Panc1 (cell line): ENCODE results near the gene ZKSCAN3.

Experiments used
- POLR2AphosphoS5 ChIP-seq: IDR thresholded peaks from 2 replicates; pipeline ENCODE4 v1.6.1; 2012; ENCODE audit warnings: mild to moderate bottlenecking, low read depth, low read length, moderate library complexity
- SIN3A ChIP-seq: IDR thresholded peaks from 2 replicates; pipeline ENCODE4 v1.6.1; 2012; ENCODE audit warnings: low read depth, mild to moderate bottlenecking, low read length, moderate library complexity, borderline replicate concordance; ENCODE audit not compliant: insufficient read depth
- TCF7L2 ChIP-seq: IDR thresholded peaks from 2 replicates; pipeline ENCODE4 v1.6.1; 2011; ENCODE audit warnings: mild to moderate bottlenecking, low read depth, low read length, inconsistent platforms
- TF ChIP-seq, protein P1 (sequence below): fragments of 450-650 bp; IDR thresholded peaks from 2 replicates; pipeline ENCODE4 v1.5.1; 2017; ENCODE audit warnings: mild to moderate bottlenecking
- TF ChIP-seq, protein P2 (sequence below), 2 experiments: IDR thresholded peaks; 2 replicates each; pipeline ENCODE4 v1.6.1; 2011 to 2012; ENCODE audit warnings: low read depth in 2 of 2, control low read depth in 1 of 2, low read length in 1 of 2, mild to moderate bottlenecking in 1 of 2, moderate library complexity in 1 of 2; ENCODE audit not compliant: insufficient read depth in 1 of 2

DNA sequence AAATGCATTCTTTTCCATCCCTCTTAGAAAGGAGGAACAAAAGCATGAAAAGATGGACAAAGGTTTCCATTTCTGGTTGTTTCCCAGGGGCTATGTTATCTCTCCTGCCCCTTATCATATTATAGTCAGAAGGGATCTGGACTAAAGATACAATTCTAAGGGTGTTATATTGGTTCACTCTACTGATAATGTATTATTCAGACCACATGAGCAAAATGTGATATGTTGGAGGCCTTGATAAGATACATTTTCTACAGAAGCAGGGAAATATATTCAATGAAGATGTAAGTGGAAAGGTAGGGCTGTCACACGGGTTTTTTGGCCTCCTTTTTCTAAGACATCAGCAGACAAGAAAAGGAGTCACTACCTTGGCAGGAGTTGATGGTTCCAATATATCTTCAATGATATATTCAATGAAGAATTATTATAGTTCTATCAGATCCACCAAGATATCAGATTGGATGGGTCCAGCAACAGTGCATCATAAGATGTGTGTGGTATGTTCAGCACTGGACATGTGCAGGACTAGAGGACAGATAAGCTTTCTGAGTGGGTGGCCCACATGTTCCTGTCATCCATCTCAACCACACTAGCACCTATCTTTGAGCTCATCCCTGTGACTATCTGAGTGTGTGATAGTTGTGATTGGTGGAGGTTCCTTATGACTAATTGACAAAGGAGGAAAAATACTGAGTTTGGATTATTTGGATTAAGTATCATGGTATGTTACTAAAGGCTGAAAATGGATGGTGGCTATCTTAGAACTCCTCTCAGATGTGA lies 5.7 kb upstream of the ZKSCAN3 start:
- TF ChIP-seq POLR2AphosphoS5 (no peak), SIN3A (no peak), TCF7L2 (no peak)
- TF ChIP-seq, protein P1, sequence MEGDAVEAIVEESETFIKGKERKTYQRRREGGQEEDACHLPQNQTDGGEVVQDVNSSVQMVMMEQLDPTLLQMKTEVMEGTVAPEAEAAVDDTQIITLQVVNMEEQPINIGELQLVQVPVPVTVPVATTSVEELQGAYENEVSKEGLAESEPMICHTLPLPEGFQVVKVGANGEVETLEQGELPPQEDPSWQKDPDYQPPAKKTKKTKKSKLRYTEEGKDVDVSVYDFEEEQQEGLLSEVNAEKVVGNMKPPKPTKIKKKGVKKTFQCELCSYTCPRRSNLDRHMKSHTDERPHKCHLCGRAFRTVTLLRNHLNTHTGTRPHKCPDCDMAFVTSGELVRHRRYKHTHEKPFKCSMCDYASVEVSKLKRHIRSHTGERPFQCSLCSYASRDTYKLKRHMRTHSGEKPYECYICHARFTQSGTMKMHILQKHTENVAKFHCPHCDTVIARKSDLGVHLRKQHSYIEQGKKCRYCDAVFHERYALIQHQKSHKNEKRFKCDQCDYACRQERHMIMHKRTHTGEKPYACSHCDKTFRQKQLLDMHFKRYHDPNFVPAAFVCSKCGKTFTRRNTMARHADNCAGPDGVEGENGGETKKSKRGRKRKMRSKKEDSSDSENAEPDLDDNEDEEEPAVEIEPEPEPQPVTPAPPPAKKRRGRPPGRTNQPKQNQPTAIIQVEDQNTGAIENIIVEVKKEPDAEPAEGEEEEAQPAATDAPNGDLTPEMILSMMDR, result no peak
- TF ChIP-seq, protein P2, sequence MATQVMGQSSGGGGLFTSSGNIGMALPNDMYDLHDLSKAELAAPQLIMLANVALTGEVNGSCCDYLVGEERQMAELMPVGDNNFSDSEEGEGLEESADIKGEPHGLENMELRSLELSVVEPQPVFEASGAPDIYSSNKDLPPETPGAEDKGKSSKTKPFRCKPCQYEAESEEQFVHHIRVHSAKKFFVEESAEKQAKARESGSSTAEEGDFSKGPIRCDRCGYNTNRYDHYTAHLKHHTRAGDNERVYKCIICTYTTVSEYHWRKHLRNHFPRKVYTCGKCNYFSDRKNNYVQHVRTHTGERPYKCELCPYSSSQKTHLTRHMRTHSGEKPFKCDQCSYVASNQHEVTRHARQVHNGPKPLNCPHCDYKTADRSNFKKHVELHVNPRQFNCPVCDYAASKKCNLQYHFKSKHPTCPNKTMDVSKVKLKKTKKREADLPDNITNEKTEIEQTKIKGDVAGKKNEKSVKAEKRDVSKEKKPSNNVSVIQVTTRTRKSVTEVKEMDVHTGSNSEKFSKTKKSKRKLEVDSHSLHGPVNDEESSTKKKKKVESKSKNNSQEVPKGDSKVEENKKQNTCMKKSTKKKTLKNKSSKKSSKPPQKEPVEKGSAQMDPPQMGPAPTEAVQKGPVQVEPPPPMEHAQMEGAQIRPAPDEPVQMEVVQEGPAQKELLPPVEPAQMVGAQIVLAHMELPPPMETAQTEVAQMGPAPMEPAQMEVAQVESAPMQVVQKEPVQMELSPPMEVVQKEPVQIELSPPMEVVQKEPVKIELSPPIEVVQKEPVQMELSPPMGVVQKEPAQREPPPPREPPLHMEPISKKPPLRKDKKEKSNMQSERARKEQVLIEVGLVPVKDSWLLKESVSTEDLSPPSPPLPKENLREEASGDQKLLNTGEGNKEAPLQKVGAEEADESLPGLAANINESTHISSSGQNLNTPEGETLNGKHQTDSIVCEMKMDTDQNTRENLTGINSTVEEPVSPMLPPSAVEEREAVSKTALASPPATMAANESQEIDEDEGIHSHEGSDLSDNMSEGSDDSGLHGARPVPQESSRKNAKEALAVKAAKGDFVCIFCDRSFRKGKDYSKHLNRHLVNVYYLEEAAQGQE (IDR thresholded peaks at IDR 0.05; ENCODE audit: insufficient read depth in 1 of 2, low read depth in 2 of 2, low read length in 1 of 2), result no peak
